LHCN-M2 (cell line): ENCODE measurements around the gene RNU1-3. TPM values are rescaled to one million over a fixed set of nuclear protein-coding genes. Genes with fewer than 3 reads are reported as not detected.
"Not testable (repeated sequence)": the region's sequence is repeated elsewhere in the genome, so short reads cannot be mapped to it uniquely, and the experiment has no call there.

Experiments used
- DNase-seq: peaks from one replicate; pipeline ENCODE4 v3.0.0-alpha.2; 2012; ENCODE audit warnings: low read depth
- polyA plus RNA-seq: library from polyadenylated mRNA; unstranded; fragments of >200 nt; gene quantifications from one replicate; pipeline ENCODE4 v1.2.1, GENCODE V29; 2012; ENCODE audit warnings: missing spikeins
- total RNA-seq: library from RNA; depleted of rRNA; stranded (reverse); fragments of >200 nt; gene quantifications from 2 replicates; pipeline ENCODE4 v1.2.3, GENCODE V29; 2014; rRNA removed

RNU1-3 gene
- under 0.01 TPM in 1 of 2 replicates, not detected in the other for total RNA-seq
- polyA plus RNA-seq = 19.4 TPM

GRCh38 chr1:16666502-16667413, at the start of gene RNU1-3:
Gene RNU1-3 (minus strand): TSS chr1:16666948.
- DNase-seq = not testable (repeated sequence)

GRCh38 chr1:16713480-16713879, 46.7 kb upstream of the RNU1-3 start:
- not testable (repeated sequence) for DNase-seq

GRCh38 chr1:16712984-16713383, 46.2 kb upstream of the RNU1-3 start:
- not testable (repeated sequence) for DNase-seq

GRCh38 chr1:16712582-16712981, 45.8 kb upstream of the RNU1-3 start:
- DNase-seq = not testable (repeated sequence)

GRCh38 chr1:16712131-16712530, 45.4 kb upstream of the RNU1-3 start:
- not testable (repeated sequence) for DNase-seq

- not testable (repeated sequence) for DNase-seq
Measured at GRCh38 chr1:16710618-16711017, 43.9 kb upstream of the RNU1-3 start.

- DNase-seq = not testable (repeated sequence)
Measured at GRCh38 chr1:16709659-16710087, 42.9 kb upstream of the RNU1-3 start.

- not testable (repeated sequence) for DNase-seq
Measured at GRCh38 chr1:16708704-16709103, 42.0 kb upstream of the RNU1-3 start.

- not testable (repeated sequence) for DNase-seq
Measured at GRCh38 chr1:16707130-16708093, 40.7 kb upstream of the RNU1-3 start.

- DNase-seq = not testable (repeated sequence)
Measured at GRCh38 chr1:16706302-16706701, 39.6 kb upstream of the RNU1-3 start.

GRCh38 chr1:16704502-16705100, 37.9 kb upstream of the RNU1-3 start:
- DNase-seq = not testable (repeated sequence)

GRCh38 chr1:16704076-16704475, 37.3 kb upstream of the RNU1-3 start:
- not testable (repeated sequence) for DNase-seq

- DNase-seq = not testable (repeated sequence)
Measured at GRCh38 chr1:16703602-16704001, 36.9 kb upstream of the RNU1-3 start.

- DNase-seq = not testable (repeated sequence)
Measured at GRCh38 chr1:16703141-16703540, 36.4 kb upstream of the RNU1-3 start.

GRCh38 chr1:16702280-16702679, 35.5 kb upstream of the RNU1-3 start:
- DNase-seq = not testable (repeated sequence)

- not testable (repeated sequence) for DNase-seq
Measured at GRCh38 chr1:16701189-16701588, 34.4 kb upstream of the RNU1-3 start.

GRCh38 chr1:16700138-16700895, 33.6 kb upstream of the RNU1-3 start:
- DNase-seq = not testable (repeated sequence)

GRCh38 chr1:16699440-16699839, 32.7 kb upstream of the RNU1-3 start:
- DNase-seq = not testable (repeated sequence)

- DNase-seq = not testable (repeated sequence)
Measured at GRCh38 chr1:16697152-16697551, 30.4 kb upstream of the RNU1-3 start.

- DNase-seq = not testable (repeated sequence)
Measured at GRCh38 chr1:16696507-16697150, 29.9 kb upstream of the RNU1-3 start.
